Common myeloid progenitor, CD34-positive (primary cell): ENCODE data around the gene SMURF1.

ENCODE experiments used
- CTCF ChIA-PET: fragments of 350-600 bp; sonication (Branson Sonifier 250); formaldehyde crosslinking; loops from one replicate; lab custom pipeline; 2021; ENCODE audit warnings: antibody characterized with exemption; lab: Charles Lee
- POLR2A ChIA-PET: fragments of 350-600 bp; sonication (Branson Sonifier 250); formaldehyde crosslinking; loops from one replicate; lab custom pipeline; 2021; ENCODE audit warnings: antibody characterized with exemption; lab: Charles Lee
- DNase-seq, 3 donors: peaks; one replicate each; pipeline versions ENCODE4 v3.0.0 to v3.0.0-alpha.2; 2013
- H3K27ac ChIP-seq, 2 experiments: 1 replicate in 1 of 2; 2 replicates in 1 of 2; pipeline ENCODE4 v1.7.0; 2013; ENCODE audit warnings: inconsistent platforms in 2 of 2, low read length in 2 of 2, mild to moderate bottlenecking in 2 of 2, low read depth in 1 of 2, moderate library complexity in 1 of 2; ENCODE audit not compliant: severe bottlenecking in 2 of 2, insufficient read depth in 1 of 2, poor library complexity in 1 of 2
- H3K27me3 ChIP-seq, 5 experiments: replicated peaks in 2 of 5; 1 replicate in 3 of 5; 2 replicates in 2 of 5; pipeline versions ENCODE4 v1.6.1 to v1.7.0; 2013; ENCODE audit warnings: low read length in 4 of 5, mild to moderate bottlenecking in 2 of 5, moderate library complexity in 2 of 5, inconsistent platforms in 1 of 5; ENCODE audit not compliant: insufficient read depth in 5 of 5, control insufficient read depth in 4 of 5
- H3K36me3 ChIP-seq, 4 experiments: 1 replicate in 2 of 4; 2 replicates in 2 of 4; pipeline versions ENCODE4 v1.6.1 to v1.7.0; 2013; ENCODE audit warnings: low read length in 3 of 4, control low read depth in 1 of 4, mild to moderate bottlenecking in 1 of 4; ENCODE audit not compliant: control insufficient read depth in 4 of 4, insufficient read depth in 4 of 4
- H3K4me1 ChIP-seq, 4 experiments: 1 replicate in 3 of 4; 2 replicates in 1 of 4; pipeline versions ENCODE4 v1.6.1 to v1.7.1; 2013; ENCODE audit warnings: low read length in 3 of 4, mild to moderate bottlenecking in 3 of 4, control low read depth in 1 of 4, inconsistent platforms in 1 of 4, moderate library complexity in 1 of 4; ENCODE audit not compliant: control insufficient read depth in 4 of 4, insufficient read depth in 4 of 4; ENCODE audit errors: control extremely low read depth in 1 of 4
- H3K4me3 ChIP-seq, 7 experiments: 1 replicate in 4 of 7; 2 replicates in 3 of 7; pipeline versions ENCODE4 v1.5.1 to v1.7.0; 2013; ENCODE audit warnings: mild to moderate bottlenecking in 7 of 7, low read length in 6 of 7, moderate library complexity in 6 of 7, inconsistent platforms in 2 of 7, low read depth in 2 of 7, control low read depth in 1 of 7; ENCODE audit not compliant: insufficient read depth in 4 of 7, control insufficient read depth in 1 of 7; ENCODE audit errors: extremely low read depth in 1 of 7
- H3K9me3 ChIP-seq, 5 experiments: 1 replicate in 4 of 5; 2 replicates in 1 of 5; pipeline versions ENCODE4 v1.6.1 to v1.7.1; 2013; ENCODE audit warnings: low read length in 4 of 5, mild to moderate bottlenecking in 2 of 5, inconsistent platforms in 1 of 5, low read depth in 1 of 5, moderate library complexity in 1 of 5; ENCODE audit not compliant: control insufficient read depth in 4 of 5, insufficient read depth in 2 of 5; ENCODE audit errors: control extremely low read depth in 1 of 5
- WGBS: methylation state at CpG from one replicate; pipeline ENCODE4 v1.1.5; 2013; ENCODE audit not compliant: insufficient coverage; 5-methylcytosine and 5-hydroxymethylcytosine counted together

The SMURF1 gene

GRCh38 chr7:99094401-99094800, 49.5 kb downstream of the SMURF1 start:
- peaks cover 0 to 13% (median under 1%) of the 10 kb centered on the region in 4 experiments for H3K36me3 ChIP-seq
- H3K4me3 ChIP-seq: no peak overlapping the region
- no peaks in the 10 kb centered on the region for H3K27me3 ChIP-seq
- DNase-seq: no peak
- peaks cover 3 to 22% (median 5%) of the 10 kb centered on the region in 5 experiments for H3K9me3 ChIP-seq
- H3K4me1 ChIP-seq: no peaks in the 10 kb centered on the region
- no peak overlapping the region for H3K27ac ChIP-seq
- ChIA-PET CTCF (interaction anchor here (1.2 to 1.5 kb wide), 3 partner anchors 9 to 16 kb away, joined by 3 to 4 read pairs (median 3); no protein-coding TSS in a partner anchor), POLR2A (no interaction called here)

DNA sequence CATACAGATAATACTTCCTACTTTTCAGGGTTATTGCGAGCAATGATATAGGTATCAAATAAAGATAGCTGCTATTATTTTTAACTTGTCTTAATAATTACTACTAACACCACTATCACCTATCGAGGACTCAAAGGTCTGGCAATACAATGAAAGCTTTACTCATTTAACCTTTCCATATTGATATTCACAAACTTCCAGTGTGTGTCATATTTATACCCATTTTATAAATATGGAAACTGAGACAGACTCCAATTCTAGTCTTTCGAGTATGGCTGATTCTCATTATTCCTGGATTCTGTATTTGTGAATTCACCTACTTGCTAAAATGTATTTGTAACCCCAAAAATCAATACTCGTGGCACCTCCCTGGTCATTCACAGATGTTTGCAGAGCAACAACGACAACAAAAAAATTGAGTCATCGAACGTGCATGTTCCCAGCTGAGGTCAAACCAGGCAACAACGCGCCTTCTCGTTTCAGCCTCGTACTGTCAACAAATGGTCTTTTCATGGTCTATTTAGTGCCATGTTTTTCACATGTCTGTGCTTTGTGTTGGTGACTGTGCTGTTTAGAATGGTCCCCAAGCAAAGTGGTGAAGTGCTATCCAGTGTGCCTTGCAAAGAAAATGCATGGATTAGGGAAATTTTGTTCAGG, 51.7 kb downstream of the SMURF1 start:
- DNase-seq: no peak
- CTCF ChIA-PET: no interaction called here
- no peak overlapping the region for H3K27ac ChIP-seq
- peaks cover under 1 to 2% (median under 1%) of the 10 kb centered on the region in 5 experiments for H3K9me3 ChIP-seq
- H3K4me1 ChIP-seq: no peaks in the 10 kb centered on the region
- POLR2A ChIA-PET: no interaction called here
- peaks cover 0 to under 1% (median 0%) of the 10 kb centered on the region in 4 experiments for H3K36me3 ChIP-seq
- H3K27me3 ChIP-seq: no peaks in the 10 kb centered on the region
- WGBS: 98% methylated on average over 9 of the region's 11 CpGs
- H3K4me3 ChIP-seq: no peak overlapping the region

- Histone ChIP-seq H3K4me3 (no peak overlapping the region), H3K9me3 (peaks cover 0 to 6% (median 0%) of the 10 kb centered on the region in 5 experiments), H3K4me1 (no peaks in the 10 kb centered on the region), H3K27me3 (no peaks in the 10 kb centered on the region), H3K27ac (no peak overlapping the region), H3K36me3 (no peaks in the 10 kb centered on the region)
- POLR2A ChIA-PET: no interaction called here
- 93% methylated on average over 4 of the region's 6 CpGs for WGBS
- CTCF ChIA-PET: interaction anchor here (1.0 kb wide), 1 partner anchor 14 kb away, joined by 3 read pairs; no protein-coding TSS in a partner anchor
- DNase-seq: no peak
Observed at GRCh38 chr7:99090771-99091542, 53.0 kb downstream of the SMURF1 start.

GRCh38 chr7:99089914-99090629, 53.8 kb downstream of the SMURF1 start:
- Histone ChIP-seq H3K36me3 (no peaks in the 10 kb centered on the region), H3K4me1 (no peaks in the 10 kb centered on the region), H3K4me3 (no peak overlapping the region), H3K27ac (no peak overlapping the region), H3K9me3 (peaks cover 0 to 6% (median 0%) of the 10 kb centered on the region in 5 experiments), H3K27me3 (no peaks in the 10 kb centered on the region)
- no peak for DNase-seq
- WGBS: 95% methylated on average over 6 of the region's 7 CpGs
- ChIA-PET POLR2A (no interaction called here), CTCF (interaction anchor here (1.0 kb wide), 1 partner anchor 13 kb away, joined by 3 read pairs; no protein-coding TSS in a partner anchor)

DNA sequence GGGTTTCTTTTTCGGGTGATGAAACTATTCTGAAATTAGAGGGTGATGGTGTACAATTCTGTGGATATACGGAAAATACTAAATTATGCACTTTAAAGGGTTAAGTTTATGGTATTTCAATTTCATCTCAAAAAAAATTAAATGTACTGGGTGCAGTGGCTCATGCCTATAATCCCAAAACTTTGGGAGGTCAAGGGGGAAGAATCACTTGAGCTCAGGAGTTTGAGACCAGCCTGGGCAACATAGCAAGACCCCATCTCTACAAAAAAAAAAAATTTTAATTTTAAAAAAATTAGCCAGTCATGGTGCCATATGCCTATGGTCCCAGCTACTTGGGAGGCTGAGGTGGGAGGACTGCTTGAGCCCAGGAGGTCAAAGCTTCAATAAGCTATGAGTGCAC, 57.0 kb downstream of the SMURF1 start:
- H3K27ac ChIP-seq: no peak overlapping the region
- peaks cover 0 to 15% (median 4%) of the 10 kb centered on the region in 4 experiments for H3K4me1 ChIP-seq
- no peaks in the 10 kb centered on the region for H3K36me3 ChIP-seq
- whole genome bisulfite sequencing: no CpG with 5 or more reads among the region's 2 CpGs
- no peak overlapping the region for H3K4me3 ChIP-seq
- no peak for DNase-seq
- H3K27me3 ChIP-seq: no peaks in the 10 kb centered on the region
- CTCF ChIA-PET: interaction anchor here (1.0 kb wide), 1 partner anchor 30 kb away, joined by 4 read pairs; no protein-coding TSS in a partner anchor
- POLR2A ChIA-PET: no interaction called here
- H3K9me3 ChIP-seq: peaks cover 0 to 6% (median 0%) of the 10 kb centered on the region in 5 experiments

- peaks cover 0 to 15% (median 4%) of the 10 kb centered on the region in 4 experiments for H3K4me1 ChIP-seq
- H3K4me3 ChIP-seq: no peak overlapping the region
- 100% methylated on average over 2 of the region's 5 CpGs for WGBS
- ChIA-PET POLR2A (no interaction called here), CTCF (interaction anchor here (1.0 kb wide), 1 partner anchor 30 kb away, joined by 4 read pairs; no protein-coding TSS in a partner anchor)
- no peaks in the 10 kb centered on the region for H3K36me3 ChIP-seq
- DNase-seq: no peak
- H3K27me3 ChIP-seq: no peaks in the 10 kb centered on the region
- no peak overlapping the region for H3K27ac ChIP-seq
- peaks cover 0 to 6% (median 0%) of the 10 kb centered on the region in 5 experiments for H3K9me3 ChIP-seq
Observed at GRCh38 chr7:99086532-99086931, 57.4 kb downstream of the SMURF1 start.
